ENCODE measurements around the gene C2CD2L.
"Not testable (repeated sequence)": the region's sequence is repeated elsewhere in the genome, so short reads cannot be mapped to it uniquely, and the experiment has no call there.

The C2CD2L gene

GRCh38 chr11:119153049-119153818 lies 46.1 kb downstream of the C2CD2L start:
- DNase-seq, result no peak

GRCh38 chr11:119154178-119154577 lies 47.0 kb downstream of the C2CD2L start:
- DNase-seq, result no peak

- peak; percentile 41 for DNase-seq
Observed at GRCh38 chr11:119155733-119156492, 48.8 kb downstream of the C2CD2L start.

GRCh38 chr11:119156496-119156895 lies 49.4 kb downstream of the C2CD2L start:
- no peak for DNase-seq

GRCh38 chr11:119157063-119157462 lies 49.9 kb downstream of the C2CD2L start:
- DNase-seq, result peak; percentile 17

- no peak for DNase-seq
Observed at GRCh38 chr11:119158467-119158866, 51.3 kb downstream of the C2CD2L start.

- no peak for DNase-seq
Observed at GRCh38 chr11:119160151-119160550, 53.0 kb downstream of the C2CD2L start.

GRCh38 chr11:119161871-119162270 lies 54.7 kb downstream of the C2CD2L start:
- no peak for DNase-seq

- DNase-seq, result no peak
Observed at GRCh38 chr11:119166368-119167076, 59.4 kb downstream of the C2CD2L start.

GRCh38 chr11:119167077-119167458 lies 59.9 kb downstream of the C2CD2L start:
- not testable (repeated sequence) for DNase-seq

- no peak for DNase-seq
Observed at GRCh38 chr11:119167933-119168332, 60.8 kb downstream of the C2CD2L start.

Data from NCI-H69 (cell line).